Measurements from ENCODE around the gene ATP5F1C.
A peak's percentile ranks its signal among the peaks of the same experiment; 100 is the strongest.

The ATP5F1C gene

DNA sequence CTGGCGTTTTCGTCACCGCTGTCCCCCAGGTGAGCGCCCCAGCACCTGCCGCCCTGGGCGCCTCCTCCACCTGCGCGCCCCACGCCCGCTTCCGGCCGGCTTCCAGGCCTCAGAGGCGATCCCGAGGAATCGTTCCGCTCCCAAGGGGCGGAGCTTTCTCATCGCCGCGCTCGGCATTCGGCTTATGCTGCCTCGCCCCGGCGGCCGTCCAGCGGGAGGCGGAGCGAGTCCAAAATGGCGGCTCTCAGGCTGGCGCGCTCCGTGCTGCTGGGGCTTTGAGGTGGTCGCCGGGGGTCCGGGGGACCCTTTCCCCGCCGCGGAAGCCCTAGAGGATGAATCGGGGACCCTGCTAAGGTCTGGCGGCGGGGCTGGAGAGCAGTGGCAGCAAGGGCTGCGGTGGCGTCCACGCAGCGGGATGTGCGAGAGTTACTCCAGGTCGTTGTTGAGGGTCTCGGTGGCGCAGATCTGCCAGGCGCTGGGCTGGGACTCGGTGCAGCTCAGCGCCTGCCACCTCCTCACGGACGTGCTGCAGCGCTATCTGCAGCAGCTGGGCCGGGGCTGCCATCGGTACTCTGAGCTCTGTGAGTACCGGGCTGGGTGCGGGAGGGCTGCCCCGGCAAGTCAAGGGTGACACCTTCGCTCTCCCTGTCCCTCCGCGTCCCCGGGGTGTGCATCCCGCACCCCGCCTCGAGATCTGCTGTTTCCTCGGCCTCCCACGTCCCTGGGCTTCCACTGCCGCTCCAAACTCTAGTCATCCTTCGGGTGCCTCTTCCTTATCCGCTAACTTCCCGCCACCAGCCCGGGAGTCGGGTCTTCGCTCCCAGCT, 30.5 kb downstream of the ATP5F1C start, which contains the start of gene TAF3 (continued):
- TF ChIP-seq, protein P1, sequence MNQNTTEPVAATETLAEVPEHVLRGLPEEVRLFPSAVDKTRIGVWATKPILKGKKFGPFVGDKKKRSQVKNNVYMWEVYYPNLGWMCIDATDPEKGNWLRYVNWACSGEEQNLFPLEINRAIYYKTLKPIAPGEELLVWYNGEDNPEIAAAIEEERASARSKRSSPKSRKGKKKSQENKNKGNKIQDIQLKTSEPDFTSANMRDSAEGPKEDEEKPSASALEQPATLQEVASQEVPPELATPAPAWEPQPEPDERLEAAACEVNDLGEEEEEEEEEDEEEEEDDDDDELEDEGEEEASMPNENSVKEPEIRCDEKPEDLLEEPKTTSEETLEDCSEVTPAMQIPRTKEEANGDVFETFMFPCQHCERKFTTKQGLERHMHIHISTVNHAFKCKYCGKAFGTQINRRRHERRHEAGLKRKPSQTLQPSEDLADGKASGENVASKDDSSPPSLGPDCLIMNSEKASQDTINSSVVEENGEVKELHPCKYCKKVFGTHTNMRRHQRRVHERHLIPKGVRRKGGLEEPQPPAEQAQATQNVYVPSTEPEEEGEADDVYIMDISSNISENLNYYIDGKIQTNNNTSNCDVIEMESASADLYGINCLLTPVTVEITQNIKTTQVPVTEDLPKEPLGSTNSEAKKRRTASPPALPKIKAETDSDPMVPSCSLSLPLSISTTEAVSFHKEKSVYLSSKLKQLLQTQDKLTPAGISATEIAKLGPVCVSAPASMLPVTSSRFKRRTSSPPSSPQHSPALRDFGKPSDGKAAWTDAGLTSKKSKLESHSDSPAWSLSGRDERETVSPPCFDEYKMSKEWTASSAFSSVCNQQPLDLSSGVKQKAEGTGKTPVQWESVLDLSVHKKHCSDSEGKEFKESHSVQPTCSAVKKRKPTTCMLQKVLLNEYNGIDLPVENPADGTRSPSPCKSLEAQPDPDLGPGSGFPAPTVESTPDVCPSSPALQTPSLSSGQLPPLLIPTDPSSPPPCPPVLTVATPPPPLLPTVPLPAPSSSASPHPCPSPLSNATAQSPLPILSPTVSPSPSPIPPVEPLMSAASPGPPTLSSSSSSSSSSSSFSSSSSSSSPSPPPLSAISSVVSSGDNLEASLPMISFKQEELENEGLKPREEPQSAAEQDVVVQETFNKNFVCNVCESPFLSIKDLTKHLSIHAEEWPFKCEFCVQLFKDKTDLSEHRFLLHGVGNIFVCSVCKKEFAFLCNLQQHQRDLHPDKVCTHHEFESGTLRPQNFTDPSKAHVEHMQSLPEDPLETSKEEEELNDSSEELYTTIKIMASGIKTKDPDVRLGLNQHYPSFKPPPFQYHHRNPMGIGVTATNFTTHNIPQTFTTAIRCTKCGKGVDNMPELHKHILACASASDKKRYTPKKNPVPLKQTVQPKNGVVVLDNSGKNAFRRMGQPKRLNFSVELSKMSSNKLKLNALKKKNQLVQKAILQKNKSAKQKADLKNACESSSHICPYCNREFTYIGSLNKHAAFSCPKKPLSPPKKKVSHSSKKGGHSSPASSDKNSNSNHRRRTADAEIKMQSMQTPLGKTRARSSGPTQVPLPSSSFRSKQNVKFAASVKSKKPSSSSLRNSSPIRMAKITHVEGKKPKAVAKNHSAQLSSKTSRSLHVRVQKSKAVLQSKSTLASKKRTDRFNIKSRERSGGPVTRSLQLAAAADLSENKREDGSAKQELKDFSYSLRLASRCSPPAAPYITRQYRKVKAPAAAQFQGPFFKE (tag by site-specific recombination; IDR thresholded peaks at IDR 0.05; ENCODE audit: borderline replicate concordance) = 0 out of 2 replicates have a peak, but pooled peaks have one; percentile 26
- TF ChIP-seq, protein P2, sequence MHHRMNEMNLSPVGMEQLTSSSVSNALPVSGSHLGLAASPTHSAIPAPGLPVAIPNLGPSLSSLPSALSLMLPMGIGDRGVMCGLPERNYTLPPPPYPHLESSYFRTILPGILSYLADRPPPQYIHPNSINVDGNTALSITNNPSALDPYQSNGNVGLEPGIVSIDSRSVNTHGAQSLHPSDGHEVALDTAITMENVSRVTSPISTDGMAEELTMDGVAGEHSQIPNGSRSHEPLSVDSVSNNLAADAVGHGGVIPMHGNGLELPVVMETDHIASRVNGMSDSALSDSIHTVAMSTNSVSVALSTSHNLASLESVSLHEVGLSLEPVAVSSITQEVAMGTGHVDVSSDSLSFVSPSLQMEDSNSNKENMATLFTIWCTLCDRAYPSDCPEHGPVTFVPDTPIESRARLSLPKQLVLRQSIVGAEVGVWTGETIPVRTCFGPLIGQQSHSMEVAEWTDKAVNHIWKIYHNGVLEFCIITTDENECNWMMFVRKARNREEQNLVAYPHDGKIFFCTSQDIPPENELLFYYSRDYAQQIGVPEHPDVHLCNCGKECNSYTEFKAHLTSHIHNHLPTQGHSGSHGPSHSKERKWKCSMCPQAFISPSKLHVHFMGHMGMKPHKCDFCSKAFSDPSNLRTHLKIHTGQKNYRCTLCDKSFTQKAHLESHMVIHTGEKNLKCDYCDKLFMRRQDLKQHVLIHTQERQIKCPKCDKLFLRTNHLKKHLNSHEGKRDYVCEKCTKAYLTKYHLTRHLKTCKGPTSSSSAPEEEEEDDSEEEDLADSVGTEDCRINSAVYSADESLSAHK (tag by site-specific recombination; IDR thresholded peaks at IDR 0.05) = no peak
- TF ChIP-seq, protein P3, sequence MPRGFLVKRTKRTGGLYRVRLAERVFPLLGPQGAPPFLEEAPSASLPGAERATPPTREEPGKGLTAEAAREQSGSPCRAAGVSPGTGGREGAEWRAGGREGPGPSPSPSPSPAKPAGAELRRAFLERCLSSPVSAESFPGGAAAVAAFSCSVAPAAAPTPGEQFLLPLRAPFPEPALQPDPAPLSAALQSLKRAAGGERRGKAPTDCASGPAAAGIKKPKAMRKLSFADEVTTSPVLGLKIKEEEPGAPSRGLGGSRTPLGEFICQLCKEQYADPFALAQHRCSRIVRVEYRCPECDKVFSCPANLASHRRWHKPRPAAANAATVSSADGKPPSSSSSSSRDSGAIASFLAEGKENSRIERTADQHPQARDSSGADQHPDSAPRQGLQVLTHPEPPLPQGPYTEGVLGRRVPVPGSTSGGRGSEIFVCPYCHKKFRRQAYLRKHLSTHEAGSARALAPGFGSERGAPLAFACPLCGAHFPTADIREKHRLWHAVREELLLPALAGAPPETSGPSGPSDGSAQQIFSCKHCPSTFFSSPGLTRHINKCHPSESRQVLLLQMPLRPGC (tag by site-specific recombination; IDR thresholded peaks at IDR 0.05) = peak; percentile 55; the same call in 1 of the 2 replicates
- TF ChIP-seq ZNF571 (tag by site-specific recombination; IDR thresholded peaks at IDR 0.05) = no peak
- TF ChIP-seq ZNF341 (tag by site-specific recombination; IDR thresholded peaks at IDR 0.05; ENCODE audit: low read depth) = no peak
- peak; percentile 76 for TF ChIP-seq ZNF2 (tag by site-specific recombination; IDR thresholded peaks at IDR 0.05)
- TF ChIP-seq ZNF19 (tag by site-specific recombination; IDR thresholded peaks at IDR 0.05; ENCODE audit: low read depth) = no peak
- TF ChIP-seq ZNF501 (tag by site-specific recombination; IDR thresholded peaks at IDR 0.05) = peak; percentile 93
- TF ChIP-seq SP7 (tag by site-specific recombination; IDR thresholded peaks at IDR 0.05) = peak; percentile 86
- no peak for TF ChIP-seq HOXA7 (CRISPR knock-in tag; IDR thresholded peaks at IDR 0.05; ENCODE audit: borderline replicate concordance)
- TF ChIP-seq ZNF792 (tag by site-specific recombination; IDR thresholded peaks at IDR 0.05) = no peak
- TF ChIP-seq, protein P4, sequence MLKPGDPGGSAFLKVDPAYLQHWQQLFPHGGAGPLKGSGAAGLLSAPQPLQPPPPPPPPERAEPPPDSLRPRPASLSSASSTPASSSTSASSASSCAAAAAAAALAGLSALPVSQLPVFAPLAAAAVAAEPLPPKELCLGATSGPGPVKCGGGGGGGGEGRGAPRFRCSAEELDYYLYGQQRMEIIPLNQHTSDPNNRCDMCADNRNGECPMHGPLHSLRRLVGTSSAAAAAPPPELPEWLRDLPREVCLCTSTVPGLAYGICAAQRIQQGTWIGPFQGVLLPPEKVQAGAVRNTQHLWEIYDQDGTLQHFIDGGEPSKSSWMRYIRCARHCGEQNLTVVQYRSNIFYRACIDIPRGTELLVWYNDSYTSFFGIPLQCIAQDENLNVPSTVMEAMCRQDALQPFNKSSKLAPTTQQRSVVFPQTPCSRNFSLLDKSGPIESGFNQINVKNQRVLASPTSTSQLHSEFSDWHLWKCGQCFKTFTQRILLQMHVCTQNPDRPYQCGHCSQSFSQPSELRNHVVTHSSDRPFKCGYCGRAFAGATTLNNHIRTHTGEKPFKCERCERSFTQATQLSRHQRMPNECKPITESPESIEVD (tag by site-specific recombination; IDR thresholded peaks at IDR 0.05) = no peak
- TF ChIP-seq YY2 (tag by site-specific recombination; IDR thresholded peaks at IDR 0.05) = peak; percentile 97
- TF ChIP-seq ZNF423 (tag by site-specific recombination; IDR thresholded peaks at IDR 0.05) = peak; percentile 60; the same call in 1 of the 2 replicates
- 0 out of 2 replicates have a peak, but pooled peaks have one; percentile 11 for TF ChIP-seq ZBTB21 (tag by site-specific recombination; IDR thresholded peaks at IDR 0.05)
- no peak for TF ChIP-seq OVOL3 (tag by site-specific recombination; IDR thresholded peaks at IDR 0.05)
- TF ChIP-seq WT1 (tag by site-specific recombination; IDR thresholded peaks at IDR 0.05) = 0 out of 2 replicates have a peak, but pooled peaks have one; percentile 16
- TF ChIP-seq ZNF768 (tag by site-specific recombination; IDR thresholded peaks at IDR 0.05) = no peak
- TF ChIP-seq ZNF433 (tag by site-specific recombination; IDR thresholded peaks at IDR 0.05; ENCODE audit: low read depth) = no peak
- TF ChIP-seq ELK4 (IDR thresholded peaks at IDR 0.05; ENCODE audit: borderline replicate concordance, low read depth, low read length) = peak; percentile 93
- TF ChIP-seq KLF8 (tag by site-specific recombination; IDR thresholded peaks at IDR 0.05) = peak; percentile 96
- peak; percentile 31; the same call in 1 of the 2 replicates for TF ChIP-seq ZFP69B (tag by site-specific recombination; IDR thresholded peaks at IDR 0.05)
- TF ChIP-seq, protein P5, sequence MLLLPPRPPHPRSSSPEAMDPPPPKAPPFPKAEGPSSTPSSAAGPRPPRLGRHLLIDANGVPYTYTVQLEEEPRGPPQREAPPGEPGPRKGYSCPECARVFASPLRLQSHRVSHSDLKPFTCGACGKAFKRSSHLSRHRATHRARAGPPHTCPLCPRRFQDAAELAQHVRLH (tag by site-specific recombination; IDR thresholded peaks at IDR 0.05) = peak; percentile 53; the same call in 1 of the 2 replicates
- TF ChIP-seq ZNF426 (tag by site-specific recombination; IDR thresholded peaks at IDR 0.05) = no peak
